Measurements from ENCODE around the gene MROH9.

The MROH9 gene

GRCh38 chr1:171084870-171085269 is 149.5 kb downstream of the MROH9 start:
- no peak for DNase-seq

- DNase-seq: no peak
Observed at GRCh38 chr1:171087896-171088295, 152.6 kb downstream of the MROH9 start.

GRCh38 chr1:171090604-171091003 is 155.3 kb downstream of the MROH9 start, which contains the start of gene FMO3:
FMO3 (plus strand) TSS chr1:171090905; CDS start chr1:171092659, 1,754 bp downstream.
- DNase-seq: no peak

- DNase-seq: no peak
Observed at GRCh38 chr1:171103862-171104261, 168.5 kb downstream of the MROH9 start.

GRCh38 chr1:171107262-171107940 is 172.1 kb downstream of the MROH9 start:
- DNase-seq: no peak

- DNase-seq: no peak
Observed at GRCh38 chr1:171107969-171108368, 172.6 kb downstream of the MROH9 start.

- no peak for DNase-seq
Observed at GRCh38 chr1:171109966-171110365, 174.6 kb downstream of the MROH9 start.

- no peak for DNase-seq
Observed at GRCh38 chr1:171110621-171111326, 175.4 kb downstream of the MROH9 start.

- no peak for DNase-seq
Observed at GRCh38 chr1:171112119-171112518, 176.8 kb downstream of the MROH9 start.

- no peak for DNase-seq
Observed at GRCh38 chr1:171113382-171113781, 178.0 kb downstream of the MROH9 start.

Data from stimulated activated CD4-positive, alpha-beta T cell treated with anti-CD3 and anti-CD28 coated beads, Interleukin-15, amount 100 ng/mL, for 24 hours (primary cell).